SJSA1 (cell line): ENCODE data around the gene LAMC1. TPM values are rescaled to one million over a fixed set of nuclear protein-coding genes. Genes with fewer than 3 reads are reported as not detected.

ENCODE experiments used
- DNase-seq, 2 experiments: peaks; one replicate each; pipeline ENCODE4 v3.0.0-alpha.2; 2015 to 2020; ENCODE audit warnings: low spot score in 2 of 2, low read depth in 1 of 2
- H3K27ac ChIP-seq: fragments of 250-450 bp; sonication (Bioruptor Pico); 2 replicates; pipeline ENCODE4 v1.5.1; 2020; ENCODE audit warnings: mild to moderate bottlenecking, moderate library complexity
- H3K27me3 ChIP-seq: fragments of 250-450 bp; sonication (Bioruptor Pico); replicated peaks from 2 replicates; pipeline ENCODE4 v1.5.1; 2020; ENCODE audit warnings: mild to moderate bottlenecking, moderate library complexity
- H3K36me3 ChIP-seq: fragments of 250-450 bp; sonication (Bioruptor Pico); 2 replicates; pipeline ENCODE4 v1.5.1; 2020; ENCODE audit warnings: mild to moderate bottlenecking
- H3K4me1 ChIP-seq: fragments of 250-450 bp; sonication (Bioruptor Pico); replicated peaks from 2 replicates; pipeline ENCODE4 v1.6.1; 2021; ENCODE audit warnings: mild to moderate bottlenecking
- H3K4me3 ChIP-seq: fragments of 250-450 bp; sonication (Bioruptor Pico); 2 replicates; pipeline ENCODE4 v1.5.1; 2020; ENCODE audit warnings: mild to moderate bottlenecking
- H3K9me3 ChIP-seq: fragments of 250-450 bp; sonication (Bioruptor Pico); replicated peaks from 2 replicates; pipeline ENCODE4 v1.5.1; 2020; ENCODE audit warnings: mild to moderate bottlenecking
- total RNA-seq: library from RNA; depleted of rRNA; stranded (reverse); fragments of >200 nt; shearing (Covaris generic); gene quantifications from 2 replicates; pipeline ENCODE4 v1.2.3, GENCODE V29; 2014

Gene LAMC1
- total RNA-seq, 1 experiment from 2014 or later = 220 TPM

DNA sequence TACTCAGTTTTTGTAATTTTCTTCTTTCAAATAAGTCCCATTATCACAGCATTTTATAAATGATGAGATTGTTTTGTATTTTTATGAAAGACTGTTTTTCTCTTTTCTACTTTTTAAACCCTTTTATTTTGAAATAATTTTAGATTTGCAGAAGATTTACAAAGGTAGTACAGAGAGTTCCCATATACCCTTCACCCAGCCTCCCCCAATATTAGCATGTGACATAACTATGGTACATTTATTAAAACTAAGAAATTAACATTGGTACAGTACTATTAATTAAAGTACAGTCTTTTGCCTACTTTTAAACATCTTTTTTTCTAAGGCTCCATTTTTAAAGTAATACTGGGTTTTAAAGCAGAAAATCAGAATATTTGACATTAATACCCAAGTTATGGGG is 127.2 kb downstream of the LAMC1 start:
- Histone ChIP-seq H3K4me1 (peaks cover 9% of the 10 kb centered on the region), H3K9me3 (no peaks in the 10 kb centered on the region), H3K27me3 (no peaks in the 10 kb centered on the region), H3K36me3 (no peaks in the 10 kb centered on the region), H3K27ac (no peak overlapping the region), H3K4me3 (no peak overlapping the region)
- no peak for DNase-seq

DNA sequence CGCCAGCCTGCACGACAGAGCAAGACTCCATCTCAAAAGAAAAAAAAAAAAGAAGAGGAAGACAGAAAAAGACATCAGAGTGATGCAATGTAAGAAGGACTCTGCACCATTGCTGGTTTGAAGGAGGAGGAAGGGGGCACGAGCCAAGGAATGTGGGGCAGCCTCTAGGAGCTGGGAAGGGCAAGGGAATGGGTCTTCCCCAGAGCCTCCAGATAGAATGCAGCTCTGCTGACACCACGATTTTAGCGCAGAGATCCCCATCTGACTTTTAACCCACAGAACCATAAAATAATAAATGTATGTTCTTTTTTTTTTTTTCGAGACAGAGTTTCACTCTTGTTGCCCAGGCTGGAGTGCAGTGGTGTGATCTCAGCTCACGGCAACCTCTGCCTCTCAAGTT is 129.0 kb downstream of the LAMC1 start:
- Histone ChIP-seq H3K27ac (no peak overlapping the region), H3K9me3 (no peaks in the 10 kb centered on the region), H3K36me3 (no peaks in the 10 kb centered on the region), H3K27me3 (no peaks in the 10 kb centered on the region), H3K4me3 (no peak overlapping the region), H3K4me1 (peaks cover 9% of the 10 kb centered on the region)
- no peak for DNase-seq

GRCh38 chr1:183155939-183156338 is 132.7 kb downstream of the LAMC1 start:
- no peak overlapping the region for H3K4me3 ChIP-seq

GRCh38 chr1:183159960-183160359 is 136.7 kb downstream of the LAMC1 start:
- no peaks in the 10 kb centered on the region for H3K36me3 ChIP-seq
- H3K4me3 ChIP-seq = no peak overlapping the region
- no peaks in the 10 kb centered on the region for H3K27me3 ChIP-seq
- DNase-seq = no peak
- no peak overlapping the region for H3K27ac ChIP-seq
- H3K9me3 ChIP-seq = no peaks in the 10 kb centered on the region
- H3K4me1 ChIP-seq = peaks cover 36% of the 10 kb centered on the region

More at GRCh38 chr1:183155939-183156338, 132.7 kb downstream of the LAMC1 start:
- no peaks in the 10 kb centered on the region for H3K27me3 ChIP-seq
- no peaks in the 10 kb centered on the region for H3K36me3 ChIP-seq
- H3K4me1 ChIP-seq = no peaks in the 10 kb centered on the region
- no peak overlapping the region for H3K27ac ChIP-seq
- no peak for DNase-seq
- H3K9me3 ChIP-seq = no peaks in the 10 kb centered on the region

DNA sequence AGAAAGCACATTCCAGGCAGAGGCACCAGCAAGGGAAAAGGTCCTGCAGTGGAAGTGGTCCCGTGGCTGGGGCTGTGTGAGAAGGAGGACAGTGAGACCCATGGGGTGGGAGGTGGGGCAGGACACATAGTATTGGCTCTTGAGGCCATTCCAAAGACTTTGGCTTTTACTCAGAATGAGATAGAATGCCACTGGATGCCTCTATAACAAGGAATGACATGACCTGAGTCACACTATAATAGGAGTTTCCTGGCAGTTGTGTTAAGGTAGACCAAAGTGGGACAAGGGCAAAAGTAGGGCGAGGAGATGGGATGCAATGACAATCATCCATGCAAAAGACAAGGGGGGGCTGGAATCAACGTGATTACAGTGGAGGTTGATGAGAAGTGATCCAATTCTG is 138.2 kb downstream of the LAMC1 start:
- H3K36me3 ChIP-seq = no peaks in the 10 kb centered on the region
- H3K27ac ChIP-seq = no peak overlapping the region
- no peak for DNase-seq
- H3K4me3 ChIP-seq = no peak overlapping the region
- H3K4me1 ChIP-seq = peaks cover 40% of the 10 kb centered on the region
- no peaks in the 10 kb centered on the region for H3K9me3 ChIP-seq
- no peaks in the 10 kb centered on the region for H3K27me3 ChIP-seq

DNA sequence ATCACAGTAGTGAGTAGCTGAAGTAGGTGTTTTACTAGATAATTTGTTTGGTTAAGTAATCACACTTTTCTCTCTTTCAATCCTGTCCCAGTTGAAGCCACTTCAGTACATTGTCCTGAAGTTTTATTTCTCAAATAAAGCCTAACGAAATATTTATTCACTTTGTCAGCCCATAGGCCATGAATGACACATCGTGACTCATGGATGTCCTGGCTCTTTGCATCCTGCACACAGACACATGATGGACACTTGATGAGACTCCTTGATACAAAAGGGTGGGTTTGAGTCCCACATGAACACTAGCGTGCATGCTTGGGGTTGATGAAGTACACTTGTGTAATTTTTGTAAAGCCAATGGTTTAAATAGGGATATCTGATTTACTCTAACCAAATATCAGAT is 140.1 kb downstream of the LAMC1 start:
- H3K9me3 ChIP-seq = no peaks in the 10 kb centered on the region
- no peak overlapping the region for H3K4me3 ChIP-seq
- no peaks in the 10 kb centered on the region for H3K27me3 ChIP-seq
- peak; percentile 87 to 89 for DNase-seq
- no peaks in the 10 kb centered on the region for H3K36me3 ChIP-seq
- H3K4me1 ChIP-seq = peaks cover 40% of the 10 kb centered on the region
- H3K27ac ChIP-seq = peak overlapping the region; percentile 93

GRCh38 chr1:183164340-183164739 is 141.1 kb downstream of the LAMC1 start:
- Histone ChIP-seq H3K9me3 (no peaks in the 10 kb centered on the region), H3K27ac (peak overlapping the region; percentile 93), H3K36me3 (no peaks in the 10 kb centered on the region), H3K4me1 (peaks cover 40% of the 10 kb centered on the region), H3K4me3 (no peak overlapping the region), H3K27me3 (no peaks in the 10 kb centered on the region)
- peak; percentile 72 to 93 for DNase-seq

DNA sequence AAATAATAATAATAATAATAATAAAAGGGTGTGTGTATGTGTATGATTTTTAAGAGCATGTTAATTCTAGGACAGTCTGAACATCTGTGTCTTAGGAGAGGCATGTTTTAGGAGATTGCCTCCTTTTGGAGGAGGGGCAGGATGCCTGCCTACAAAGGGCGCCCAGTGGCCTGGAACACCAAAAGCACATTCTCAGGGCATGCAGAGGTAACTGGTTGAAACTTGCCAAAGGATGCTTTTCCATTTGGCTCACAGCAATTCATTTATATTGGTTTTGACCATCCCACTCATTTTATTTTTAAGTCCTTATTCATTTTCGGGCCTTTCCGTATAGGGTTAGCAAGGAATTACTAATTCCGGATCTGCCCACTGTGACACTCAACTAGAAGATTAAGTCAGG is 141.7 kb downstream of the LAMC1 start:
- H3K9me3 ChIP-seq = no peaks in the 10 kb centered on the region
- peak overlapping the region; percentile 93 for H3K27ac ChIP-seq
- H3K4me1 ChIP-seq = peaks cover 40% of the 10 kb centered on the region
- no peaks in the 10 kb centered on the region for H3K36me3 ChIP-seq
- H3K4me3 ChIP-seq = no peak overlapping the region
- no peak for DNase-seq
- H3K27me3 ChIP-seq = no peaks in the 10 kb centered on the region

GRCh38 chr1:183165456-183165855 is 142.2 kb downstream of the LAMC1 start:
- H3K27me3 ChIP-seq = no peaks in the 10 kb centered on the region
- H3K4me1 ChIP-seq = peaks cover 40% of the 10 kb centered on the region
- no peak for DNase-seq
- H3K9me3 ChIP-seq = no peaks in the 10 kb centered on the region
- H3K36me3 ChIP-seq = no peaks in the 10 kb centered on the region
- no peak overlapping the region; the same call in 1 of the 2 replicates for H3K27ac ChIP-seq
- H3K4me3 ChIP-seq = no peak overlapping the region

- Histone ChIP-seq H3K9me3 (no peaks in the 10 kb centered on the region), H3K27me3 (no peaks in the 10 kb centered on the region), H3K4me1 (peaks cover 39% of the 10 kb centered on the region), H3K36me3 (no peaks in the 10 kb centered on the region), H3K27ac (no peak overlapping the region), H3K4me3 (no peak overlapping the region)
- no peak for DNase-seq
Measured at GRCh38 chr1:183166454-183166853, 143.2 kb downstream of the LAMC1 start.

DNA sequence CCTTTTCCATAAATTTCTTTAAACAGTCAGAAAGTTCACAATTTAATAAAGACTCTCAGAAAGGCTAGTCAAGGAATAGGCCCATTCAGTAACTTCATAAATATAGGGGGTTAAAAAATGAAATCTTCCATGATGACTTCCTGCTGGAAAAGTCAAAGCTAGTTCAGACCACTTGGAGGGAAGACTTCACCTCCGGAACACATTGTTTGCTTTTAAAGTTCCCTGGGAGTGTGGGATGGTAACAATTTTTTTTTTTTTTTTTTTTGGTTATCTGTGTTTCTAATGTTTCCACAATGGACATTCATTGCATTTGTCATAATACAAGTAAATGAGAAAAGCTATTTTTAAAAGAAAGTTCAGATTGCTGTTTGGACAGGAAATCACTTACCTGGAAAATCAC is 144.5 kb downstream of the LAMC1 start:
- H3K4me1 ChIP-seq = peaks cover 27% of the 10 kb centered on the region
- H3K4me3 ChIP-seq = no peak overlapping the region
- DNase-seq = no peak
- no peaks in the 10 kb centered on the region for H3K9me3 ChIP-seq
- no peaks in the 10 kb centered on the region for H3K36me3 ChIP-seq
- H3K27me3 ChIP-seq = no peaks in the 10 kb centered on the region
- no peak overlapping the region for H3K27ac ChIP-seq

GRCh38 chr1:183168308-183168707 is 145.1 kb downstream of the LAMC1 start:
- no peak for DNase-seq
- H3K36me3 ChIP-seq = no peaks in the 10 kb centered on the region
- H3K9me3 ChIP-seq = no peaks in the 10 kb centered on the region
- H3K27me3 ChIP-seq = no peaks in the 10 kb centered on the region
- peaks cover 20% of the 10 kb centered on the region for H3K4me1 ChIP-seq
- H3K4me3 ChIP-seq = no peak overlapping the region
- H3K27ac ChIP-seq = no peak overlapping the region

DNA sequence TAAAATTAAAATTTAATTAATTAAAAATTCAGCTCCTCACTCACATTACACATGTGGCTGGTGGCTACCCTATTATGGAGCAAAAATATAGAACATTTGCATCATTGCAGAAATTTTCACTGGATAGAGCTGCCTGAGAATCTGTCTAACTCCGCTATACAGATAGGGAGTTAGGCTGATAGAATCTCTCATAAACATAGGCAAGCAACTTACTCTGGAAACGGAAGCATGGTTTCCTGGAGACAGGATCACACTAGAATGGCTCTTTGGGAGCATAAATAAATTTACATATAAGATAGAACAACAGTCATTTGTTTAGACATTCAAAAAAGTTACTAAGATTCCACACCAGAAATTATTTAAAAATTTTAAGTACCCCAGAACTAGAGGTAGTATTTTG is 150.6 kb downstream of the LAMC1 start:
- H3K36me3 ChIP-seq = no peaks in the 10 kb centered on the region
- no peaks in the 10 kb centered on the region for H3K27me3 ChIP-seq
- H3K9me3 ChIP-seq = no peaks in the 10 kb centered on the region
- no peak for DNase-seq
- H3K4me3 ChIP-seq = no peak overlapping the region
- H3K27ac ChIP-seq = no peak overlapping the region
- no peaks in the 10 kb centered on the region for H3K4me1 ChIP-seq

DNA sequence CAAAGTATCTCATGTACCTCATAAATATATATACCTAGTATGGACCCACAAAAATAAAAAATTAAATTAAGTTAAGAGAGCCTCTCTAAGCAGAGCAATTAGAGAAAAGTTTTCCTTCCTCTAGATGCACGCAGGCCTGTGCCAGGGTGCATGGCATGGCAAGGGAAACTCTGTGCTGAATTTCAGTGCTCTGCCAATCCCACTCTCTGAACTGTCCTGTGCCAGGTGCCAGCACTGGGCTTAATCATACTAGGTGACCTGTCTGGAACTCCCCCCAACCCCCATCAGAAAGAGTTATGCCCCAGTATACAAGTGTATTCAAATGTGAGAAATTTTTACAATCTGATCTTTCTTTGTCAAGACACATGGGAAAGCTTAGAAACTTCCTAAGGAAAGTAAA is 152.4 kb downstream of the LAMC1 start:
- DNase-seq = no peak
- Histone ChIP-seq H3K4me3 (no peak overlapping the region), H3K27me3 (no peaks in the 10 kb centered on the region), H3K4me1 (peaks cover 14% of the 10 kb centered on the region), H3K36me3 (no peaks in the 10 kb centered on the region), H3K27ac (no peak overlapping the region), H3K9me3 (no peaks in the 10 kb centered on the region)

- H3K36me3 ChIP-seq = no peaks in the 10 kb centered on the region
- DNase-seq = no peak
- H3K27ac ChIP-seq = no peak overlapping the region
- peaks cover 24% of the 10 kb centered on the region for H3K4me1 ChIP-seq
- no peaks in the 10 kb centered on the region for H3K27me3 ChIP-seq
- no peak overlapping the region for H3K4me3 ChIP-seq
- H3K9me3 ChIP-seq = no peaks in the 10 kb centered on the region
Measured at GRCh38 chr1:183178545-183178944, 155.3 kb downstream of the LAMC1 start.
